ENCODE data around the gene UST. TPM values are rescaled to one million over a fixed set of nuclear protein-coding genes. Genes with fewer than 3 reads are reported as not detected.
"Not testable (repeated sequence)": the region's sequence is repeated elsewhere in the genome, so short reads cannot be mapped to it uniquely, and the experiment has no call there.

The UST gene
- total and polyA plus RNA-seq, 2 experiments from 2014 or later, result 8.0 to 11.7 TPM

- Histone ChIP-seq H3K9me2 (replicated peaks; ENCODE audit: insufficient read depth) (no peaks in the 10 kb centered on the region), H3K27me3 (no peaks in the 10 kb centered on the region), H4K20me1 (ENCODE audit: insufficient read depth, poor library complexity, severe bottlenecking) (no peaks in the 10 kb centered on the region), H3K36me3 (replicated peaks; ENCODE audit: insufficient read depth, low read depth) (no peaks in the 10 kb centered on the region), H3K4me2 (no peak overlapping the region), H3K4me1 (ENCODE audit: insufficient read depth) (peaks cover under 1% of the 10 kb centered on the region), H3K79me2 (peaks cover 5% of the 10 kb centered on the region), H3K9me3 (ENCODE audit: low read depth) (no peaks in the 10 kb centered on the region), H3K27ac (no peak overlapping the region), H3K4me3 (no peak overlapping the region), H2AFZ (no peak overlapping the region)
- no peak for DNase-seq (ENCODE audit: low spot score)
- WGBS (ENCODE audit: low lambda C conversion rate, missing lambda C conversion rate), result 88% methylated on average over 6 of the region's 6 CpGs
- TF ChIP-seq EZH2phosphoT487 (IDR thresholded peaks at IDR 0.05; ENCODE audit: low read depth, severe bottlenecking, unreplicated experiment) (no peak), CTCF (IDR thresholded peaks at IDR 0.05; ENCODE audit: poor library complexity) (no peak), EZH2 (IDR thresholded peaks at IDR 0.05; ENCODE audit: borderline replicate concordance) (no peak)
Measured at GRCh38 chr6:148852688-148853087, 105.9 kb downstream of the UST start.

- not testable (repeated sequence) for H3K9me2 ChIP-seq (replicated peaks; ENCODE audit: insufficient read depth); H3K36me3 ChIP-seq (replicated peaks; ENCODE audit: insufficient read depth, low read depth); H4K20me1 ChIP-seq (ENCODE audit: insufficient read depth, poor library complexity, severe bottlenecking); H3K4me2 ChIP-seq; H3K4me1 ChIP-seq (ENCODE audit: insufficient read depth); H2AFZ ChIP-seq; DNase-seq (ENCODE audit: low spot score); H3K9me3 ChIP-seq (ENCODE audit: low read depth); H3K27ac ChIP-seq; H3K4me3 ChIP-seq; H3K79me2 ChIP-seq; H3K27me3 ChIP-seq
- 87% methylated on average over 3 of the region's 3 CpGs for WGBS (ENCODE audit: low lambda C conversion rate, missing lambda C conversion rate)
Measured at GRCh38 chr6:148853113-148853512, 106.3 kb downstream of the UST start.

GRCh38 chr6:148854096-148854495 lies 107.3 kb downstream of the UST start:
- no peaks in the 10 kb centered on the region for H3K4me1 ChIP-seq (ENCODE audit: insufficient read depth)
- H3K27ac ChIP-seq, result peak overlapping the region; percentile 39
- no peak for TF ChIP-seq CTCF (IDR thresholded peaks at IDR 0.05; ENCODE audit: poor library complexity)
- no peak for TF ChIP-seq EZH2 (IDR thresholded peaks at IDR 0.05; ENCODE audit: borderline replicate concordance)
- no peak for TF ChIP-seq EZH2phosphoT487 (IDR thresholded peaks at IDR 0.05; ENCODE audit: low read depth, severe bottlenecking, unreplicated experiment)
- no peaks in the 10 kb centered on the region for H3K27me3 ChIP-seq
- no peaks in the 10 kb centered on the region for H3K9me2 ChIP-seq (replicated peaks; ENCODE audit: insufficient read depth)
- no peak for DNase-seq (ENCODE audit: low spot score)
- H3K9me3 ChIP-seq (ENCODE audit: low read depth), result no peaks in the 10 kb centered on the region
- no peaks in the 10 kb centered on the region for H4K20me1 ChIP-seq (ENCODE audit: insufficient read depth, poor library complexity, severe bottlenecking)
- peaks cover 5% of the 10 kb centered on the region for H3K79me2 ChIP-seq
- H2AFZ ChIP-seq, result no peak overlapping the region
- H3K36me3 ChIP-seq (replicated peaks; ENCODE audit: insufficient read depth, low read depth), result no peaks in the 10 kb centered on the region
- no peak overlapping the region for H3K4me3 ChIP-seq
- no peak overlapping the region for H3K4me2 ChIP-seq
- WGBS (ENCODE audit: low lambda C conversion rate, missing lambda C conversion rate), result 84% methylated on average over 5 of the region's 5 CpGs

GRCh38 chr6:148854992-148855391 lies 108.2 kb downstream of the UST start:
- H3K79me2 ChIP-seq, result peaks cover 5% of the 10 kb centered on the region
- no peak overlapping the region for H3K27ac ChIP-seq
- H3K9me2 ChIP-seq (replicated peaks; ENCODE audit: insufficient read depth), result no peaks in the 10 kb centered on the region
- H2AFZ ChIP-seq, result no peak overlapping the region
- TF ChIP-seq CTCF (IDR thresholded peaks at IDR 0.05; ENCODE audit: poor library complexity) (no peak), EZH2phosphoT487 (IDR thresholded peaks at IDR 0.05; ENCODE audit: low read depth, severe bottlenecking, unreplicated experiment) (no peak), EZH2 (IDR thresholded peaks at IDR 0.05; ENCODE audit: borderline replicate concordance) (no peak)
- no peaks in the 10 kb centered on the region for H3K27me3 ChIP-seq
- H3K4me2 ChIP-seq, result no peak overlapping the region
- no peaks in the 10 kb centered on the region for H4K20me1 ChIP-seq (ENCODE audit: insufficient read depth, poor library complexity, severe bottlenecking)
- no peaks in the 10 kb centered on the region for H3K4me1 ChIP-seq (ENCODE audit: insufficient read depth)
- H3K9me3 ChIP-seq (ENCODE audit: low read depth), result no peaks in the 10 kb centered on the region
- no peak overlapping the region for H3K4me3 ChIP-seq
- no peaks in the 10 kb centered on the region for H3K36me3 ChIP-seq (replicated peaks; ENCODE audit: insufficient read depth, low read depth)
- DNase-seq (ENCODE audit: low spot score), result no peak
- 68% methylated on average over 11 of the region's 11 CpGs for WGBS (ENCODE audit: low lambda C conversion rate, missing lambda C conversion rate)
